GM10847 (cell line): ENCODE data around the gene ALOXE3.
A peak's percentile ranks its signal among the peaks of the same experiment; 100 is the strongest.

ENCODE experiments used
- POLR2A ChIP-seq: IDR thresholded peaks from 2 replicates; pipeline ENCODE4 v1.6.1; 2011; ENCODE audit not compliant: insufficient read length; ENCODE audit errors: extremely low read depth

The ALOXE3 gene

DNA sequence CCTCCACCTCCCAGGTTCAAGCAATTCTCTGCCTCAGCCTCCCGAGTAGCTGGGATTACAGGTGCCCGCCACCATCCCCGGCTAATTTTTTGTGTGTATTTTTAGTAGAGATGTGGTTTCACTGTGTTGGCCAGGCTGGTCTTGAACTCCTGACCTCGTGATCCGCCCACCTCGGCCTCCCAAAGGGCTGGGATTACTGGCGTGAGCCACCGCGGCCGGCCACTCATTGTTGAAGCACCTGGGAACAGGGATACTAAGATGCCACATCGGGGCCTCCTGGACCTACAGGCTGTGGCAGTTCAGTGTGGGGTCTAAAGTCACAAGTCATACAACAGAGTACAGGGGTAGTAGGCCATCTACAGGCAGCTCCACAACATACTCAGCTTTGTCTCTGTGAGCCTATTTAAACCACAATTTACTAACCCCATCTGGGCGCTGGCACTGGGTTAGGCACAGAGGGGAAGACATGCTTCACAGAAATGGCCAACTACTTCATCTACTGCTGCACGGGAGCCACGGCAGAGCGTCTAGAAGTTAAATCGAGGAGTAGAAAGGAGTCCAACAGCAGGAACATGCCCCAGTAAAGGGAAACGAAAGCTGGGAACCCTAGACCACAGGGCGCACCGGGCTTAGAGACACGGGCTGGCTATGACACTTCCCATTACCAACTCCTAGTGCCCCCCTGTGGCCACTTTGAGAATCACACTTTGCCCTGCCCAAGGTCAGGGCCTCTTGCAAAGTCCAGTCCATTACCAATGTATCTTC lies 40.1 kb upstream of the ALOXE3 start:
- no peak for TF ChIP-seq POLR2A

GRCh38 chr17:8156246-8156992 lies 38.1 kb upstream of the ALOXE3 start:
- TF ChIP-seq POLR2A, result peak; percentile 62

DNA sequence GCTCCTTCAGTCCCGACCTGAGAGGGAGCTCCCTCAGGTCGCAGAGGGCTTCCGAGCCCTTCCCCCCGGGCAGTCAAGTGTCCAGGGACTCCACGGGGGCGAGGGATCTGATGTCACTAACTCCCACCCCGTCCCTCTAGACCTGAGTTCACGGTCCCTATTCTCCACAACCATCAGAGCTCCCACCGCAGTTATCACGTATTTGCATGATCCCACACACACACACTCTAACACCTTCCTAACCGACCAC lies 37.6 kb upstream of the ALOXE3 start:
- TF ChIP-seq POLR2A, result no peak

- TF ChIP-seq POLR2A, result no peak
These were observed 37.1 kb upstream of the ALOXE3 start for GRCh38 chr17:8155231-8155995.

DNA sequence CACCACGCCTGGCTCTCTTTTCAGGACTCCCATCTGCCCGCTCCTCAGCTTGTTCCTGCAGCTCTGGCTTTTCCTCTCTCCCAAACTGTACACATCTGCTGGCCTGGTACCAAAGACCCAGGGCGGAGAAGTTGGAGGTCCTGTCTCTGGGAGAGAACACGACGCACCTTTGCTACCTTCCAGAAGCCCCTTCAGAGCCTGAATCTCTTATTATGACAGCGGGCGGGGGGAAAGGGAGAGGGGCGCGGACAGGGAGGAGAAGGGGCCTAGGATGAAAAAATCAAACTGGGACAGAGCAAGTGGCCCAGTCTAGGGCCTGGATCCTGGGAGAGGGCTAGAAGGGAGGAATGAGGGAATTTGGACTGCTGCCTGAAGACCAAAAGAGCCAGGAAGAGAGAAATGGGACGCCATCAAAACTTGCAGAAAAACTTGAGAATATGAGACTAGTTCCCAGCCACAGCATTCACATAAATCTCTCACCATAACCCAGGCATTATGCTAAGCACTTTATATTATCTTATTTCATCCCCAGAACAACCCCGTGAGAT lies 36.4 kb upstream of the ALOXE3 start:
- no peak for TF ChIP-seq POLR2A

DNA sequence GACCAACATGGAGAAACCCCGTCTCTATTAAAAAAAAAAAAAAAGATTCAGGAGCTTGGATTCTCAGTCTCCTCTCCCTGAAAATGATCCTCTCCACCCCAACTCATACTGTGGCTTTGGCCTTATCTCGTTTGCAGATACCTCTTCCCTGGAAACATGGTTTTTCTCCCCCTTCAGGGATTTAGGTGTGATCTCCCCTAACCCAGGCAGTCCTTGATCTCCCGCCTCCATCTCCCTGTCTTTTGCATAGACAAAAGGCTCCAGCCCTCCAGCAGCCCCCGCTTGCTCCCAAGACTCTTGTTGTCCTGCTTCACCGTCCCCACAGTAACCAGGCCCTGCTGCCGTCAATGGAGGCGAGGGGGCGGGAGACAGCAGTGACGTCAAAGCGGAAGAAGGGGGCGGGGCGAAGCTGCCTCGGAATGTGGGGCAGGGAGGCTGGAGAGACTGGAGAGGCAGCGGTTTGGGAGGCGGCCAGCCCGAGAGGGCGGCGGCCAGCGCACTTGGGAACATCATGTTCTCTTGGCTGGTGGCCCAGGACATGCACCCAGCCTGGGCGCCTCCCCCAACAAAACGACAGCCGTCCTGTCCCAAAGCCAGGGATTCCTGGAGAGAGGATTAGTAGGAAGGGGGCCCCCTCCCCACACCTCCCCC lies 35.8 kb upstream of the ALOXE3 start:
- peak; percentile 16 for TF ChIP-seq POLR2A

DNA sequence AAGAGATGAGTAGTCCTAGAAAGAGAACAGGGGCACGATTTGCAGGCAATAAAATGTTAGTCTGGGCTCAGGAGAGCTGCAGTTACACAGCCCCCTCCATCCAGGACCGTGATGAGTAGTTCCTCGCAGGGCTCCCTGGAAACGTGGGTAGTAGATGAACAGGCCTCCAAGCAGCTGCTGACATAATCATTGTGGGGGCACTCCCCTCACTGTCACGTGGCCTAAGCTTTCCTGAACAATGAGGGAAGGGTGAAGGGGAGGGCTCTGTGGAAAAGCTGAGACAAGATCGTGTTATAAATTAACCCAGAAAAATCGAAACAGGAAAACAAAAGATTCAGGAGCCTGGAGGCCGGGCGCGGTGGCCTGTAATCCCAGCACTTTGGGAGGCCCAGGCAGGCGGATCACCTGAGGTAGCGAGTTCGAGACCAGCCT lies 35.2 kb upstream of the ALOXE3 start:
- TF ChIP-seq POLR2A, result no peak

DNA sequence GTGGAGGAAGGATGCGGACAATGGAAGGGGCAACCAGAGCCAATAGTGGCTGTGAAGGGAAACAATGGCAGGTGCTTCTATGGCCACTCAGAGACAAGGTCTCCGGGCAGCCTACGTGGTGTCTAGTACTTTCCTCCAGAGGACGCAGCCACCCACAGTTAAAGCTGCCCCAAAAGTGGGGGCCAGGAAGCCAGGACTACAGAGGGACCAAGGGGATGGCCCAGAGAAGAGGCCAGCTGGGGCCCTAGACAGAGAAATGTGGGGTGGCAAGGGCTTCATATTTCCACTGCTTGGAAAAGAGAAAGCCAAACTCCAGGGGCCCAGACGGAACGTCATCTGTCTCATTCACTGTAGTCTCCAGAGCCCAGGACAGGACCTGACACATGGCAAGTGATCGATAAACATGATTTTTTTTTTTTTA lies 34.7 kb upstream of the ALOXE3 start:
- no peak for TF ChIP-seq POLR2A

DNA sequence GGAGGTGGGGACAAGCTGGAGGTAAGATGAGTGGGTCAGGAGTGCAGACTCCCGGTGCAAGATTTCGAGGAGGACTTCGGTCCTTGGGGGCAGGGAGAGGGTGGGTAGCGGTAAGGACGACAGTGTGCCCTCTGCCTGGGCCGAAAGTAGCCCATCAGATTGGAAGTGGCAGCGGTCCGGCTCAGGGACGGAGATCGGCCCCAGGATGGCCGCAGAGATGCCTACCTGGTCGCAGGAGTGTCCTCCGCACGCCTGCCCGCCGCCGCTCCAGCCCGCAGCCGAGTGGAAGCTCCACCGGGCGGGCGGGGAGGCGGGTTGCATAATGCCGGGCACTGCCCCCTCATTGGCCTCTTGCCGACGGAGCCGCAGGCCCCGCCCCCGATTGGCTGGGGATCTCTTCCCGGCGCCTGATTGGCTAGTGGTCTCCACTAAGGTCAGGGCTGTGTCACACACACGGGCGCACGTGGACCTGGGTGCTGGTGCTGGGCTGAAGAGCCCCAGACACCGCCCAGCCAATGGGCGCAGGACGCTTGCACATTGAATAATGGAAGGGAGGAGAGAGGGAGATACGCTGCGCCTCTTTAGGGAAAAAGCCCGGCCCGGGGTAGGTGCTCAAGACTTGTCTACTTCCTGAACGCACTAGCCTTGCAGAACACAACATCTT lies 33.9 kb upstream of the ALOXE3 start, which contains the start of gene PER1:
PER1 (minus strand) TSS at position 293 of the 664 bp plus-strand sequence. CDS start 1,698 bp downstream, outside the sequence.
- TF ChIP-seq POLR2A, result peak; percentile 69

DNA sequence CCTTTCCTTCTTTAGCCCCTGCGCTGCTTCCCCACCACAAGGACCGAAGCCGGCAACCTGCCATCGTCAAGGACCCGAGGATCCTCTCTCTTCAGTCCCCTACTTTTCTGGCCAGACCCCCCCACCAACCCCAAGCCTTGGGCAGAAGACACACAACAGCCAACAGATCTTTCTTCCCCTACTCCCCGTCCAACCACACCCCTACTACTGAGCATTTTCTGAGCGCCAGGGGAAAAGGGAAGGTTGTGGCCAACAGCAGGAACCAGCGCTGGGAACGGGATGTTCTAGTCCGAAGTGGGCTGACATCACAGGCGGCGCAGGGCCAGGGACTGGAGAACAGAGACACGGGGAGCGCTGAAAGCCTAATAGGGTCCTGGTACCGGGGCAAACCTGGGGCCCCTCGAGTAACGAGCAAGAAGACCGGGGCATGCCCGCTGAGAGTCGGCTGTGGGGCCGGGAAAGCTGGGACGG lies 33.4 kb upstream of the ALOXE3 start:
- TF ChIP-seq POLR2A, result no peak

- no peak for TF ChIP-seq POLR2A
These were observed 32.9 kb upstream of the ALOXE3 start for GRCh38 chr17:8151120-8151640.

GRCh38 chr17:8150194-8151119 lies 32.1 kb upstream of the ALOXE3 start:
- no peak for TF ChIP-seq POLR2A

- TF ChIP-seq POLR2A, result no peak
These were observed 31.3 kb upstream of the ALOXE3 start for GRCh38 chr17:8149419-8150193.

GRCh38 chr17:8148560-8148959 lies 30.2 kb upstream of the ALOXE3 start:
- no peak for TF ChIP-seq POLR2A
